Neural progenitor cell (in vitro differentiated cells): ENCODE data around the gene HDGFL2. TPM values are rescaled to one million over a fixed set of nuclear protein-coding genes. Genes with fewer than 3 reads are reported as not detected.

Source experiments
- DNase-seq: peaks from one replicate; pipeline ENCODE4 v3.0.0-alpha.2; 2016; ENCODE audit warnings: low spot score
- H2AFZ ChIP-seq: fragments of 200-600 bp; sonication (generic); replicated peaks from 2 replicates; pipeline ENCODE4 v1.6.1; 2016; ENCODE audit warnings: antibody characterized with exemption
- H3F3A ChIP-seq: fragments of 200-600 bp; sonication (generic); 2 replicates; pipeline ENCODE4 v1.6.1; 2016; ENCODE audit warnings: antibody characterized with exemption, low read depth
- H3K27ac ChIP-seq: fragments of 200-600 bp; sonication (generic); 2 replicates; pipeline ENCODE4 v1.5.1; 2016; ENCODE audit warnings: mild to moderate bottlenecking
- H3K27me3 ChIP-seq: fragments of 200-600 bp; sonication (generic); 2 replicates; pipeline ENCODE4 v1.6.1; 2016; ENCODE audit warnings: mild to moderate bottlenecking, moderate library complexity
- H3K36me3 ChIP-seq: fragments of 200-600 bp; sonication (generic); 2 replicates; pipeline ENCODE4 v1.5.1; 2016
- H3K4me1 ChIP-seq: fragments of 200-600 bp; sonication (generic); 2 replicates; pipeline ENCODE4 v1.6.1; 2016; ENCODE audit warnings: mixed run types
- H3K4me2 ChIP-seq: fragments of 200-600 bp; sonication (generic); 2 replicates; pipeline ENCODE4 v1.6.1; 2016
- H3K4me3 ChIP-seq: fragments of 200-600 bp; sonication (generic); 2 replicates; pipeline ENCODE4 v1.5.1; 2016
- H3K79me2 ChIP-seq: fragments of 200-600 bp; sonication (generic); 2 replicates; pipeline ENCODE4 v1.6.1; 2016; ENCODE audit warnings: low read depth
- H3K9ac ChIP-seq: fragments of 200-600 bp; sonication (generic); 2 replicates; pipeline ENCODE4 v1.6.1; 2016
- H3K9me3 ChIP-seq: fragments of 200-600 bp; sonication (generic); 2 replicates; pipeline ENCODE4 v1.5.1; 2016; ENCODE audit warnings: low read depth
- H4K20me1 ChIP-seq: fragments of 200-600 bp; sonication (generic); 2 replicates; pipeline ENCODE4 v1.6.1; 2016; ENCODE audit warnings: low read depth
- H3K27ac Mint-ChIP-seq: 3 replicates; pipeline ENCODE4 v1.8.0; 2021; ENCODE audit warnings: mixed read lengths
- H3K27me3 Mint-ChIP-seq: 2 replicates; pipeline ENCODE4 v1.8.0; 2022; ENCODE audit warnings: low read depth, mild to moderate bottlenecking, inconsistent platforms, moderate library complexity, mixed read lengths; ENCODE audit not compliant: insufficient read depth
- H3K36me3 Mint-ChIP-seq: 3 replicates; pipeline ENCODE4 v1.8.0; 2021; ENCODE audit warnings: mixed read lengths
- H3K4me1 Mint-ChIP-seq: 3 replicates; pipeline ENCODE4 v1.8.0; 2021; ENCODE audit warnings: mixed read lengths
- H3K4me3 Mint-ChIP-seq: 3 replicates; pipeline ENCODE4 v1.8.0; 2021; ENCODE audit warnings: mild to moderate bottlenecking, moderate library complexity, mixed read lengths
- H3K9me3 Mint-ChIP-seq: 3 replicates; pipeline ENCODE4 v1.8.0; 2020; ENCODE audit warnings: mixed read lengths
- EZH2 ChIP-seq: fragments of 200-600 bp; sonication (generic); IDR thresholded peaks from 2 replicates; pipeline ENCODE4 v1.6.1; 2017; ENCODE audit warnings: antibody characterized with exemption, mild to moderate bottlenecking, moderate library complexity
- EZH2phosphoT487 ChIP-seq: fragments of 200-600 bp; sonication (generic); IDR thresholded peaks from 2 replicates; pipeline ENCODE4 v1.6.1; 2017; ENCODE audit warnings: antibody characterized with exemption
- total RNA-seq: library from RNA; depleted of rRNA; stranded (reverse); fragments of >200 nt; gene quantifications from 2 replicates; pipeline ENCODE4 v1.2.3, GENCODE V29; 2015; ENCODE audit warnings: low replicate concordance
- TF ChIP-seq, protein P1 (sequence below): fragments of 200-600 bp; sonication (generic); IDR thresholded peaks from 2 replicates; pipeline ENCODE4 v1.5.1; 2017; ENCODE audit warnings: antibody characterized with exemption, mild to moderate bottlenecking

The HDGFL2 gene
- total RNA-seq, 1 donor from 2014 or later = 36.0 TPM

DNA sequence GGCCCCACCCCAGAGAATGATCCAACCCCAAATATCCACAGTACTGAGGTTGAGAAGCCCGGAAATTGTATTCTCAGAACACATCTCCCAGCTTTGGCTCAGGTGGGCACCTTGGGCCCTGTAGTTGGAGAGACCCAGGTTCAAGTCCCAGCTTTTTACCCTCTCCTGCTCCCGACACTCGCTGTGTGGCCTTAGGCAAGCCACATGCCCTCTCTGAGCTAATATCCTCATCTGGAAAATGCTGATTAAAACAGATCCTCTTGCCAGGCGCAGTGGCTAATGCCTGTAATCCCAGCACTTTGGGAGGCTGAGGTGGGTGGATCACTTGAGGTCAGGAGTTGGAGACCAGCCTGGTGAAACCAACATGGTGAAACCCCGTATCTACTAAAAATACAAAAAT, 43.6 kb downstream of the HDGFL2 start:
- Mint-ChIP-seq H3K27ac (no peak overlapping the region), H3K36me3 (no peaks in the 10 kb centered on the region), H3K4me3 (no peak overlapping the region), H3K9me3 (peaks cover 3% of the 10 kb centered on the region), H3K27me3 (peaks cover 14% of the 10 kb centered on the region), H3K4me1 (peaks cover 3% of the 10 kb centered on the region)
- no peak overlapping the region for H3K9ac ChIP-seq
- DNase-seq = no peak
- H3K79me2 ChIP-seq = no peaks in the 10 kb centered on the region
- H2AFZ ChIP-seq = no peak overlapping the region
- TF ChIP-seq EZH2 = no peak
- H3K36me3 ChIP-seq = no peaks in the 10 kb centered on the region
- H3K27me3 ChIP-seq = peaks cover 26% of the 10 kb centered on the region
- no peak overlapping the region for H3K4me3 ChIP-seq
- no peak overlapping the region for H3K4me2 ChIP-seq
- H3F3A ChIP-seq = no peaks in the 10 kb centered on the region
- no peaks in the 10 kb centered on the region for H3K9me3 ChIP-seq
- H4K20me1 ChIP-seq = no peaks in the 10 kb centered on the region
- H3K4me1 ChIP-seq = peaks cover 6% of the 10 kb centered on the region
- H3K27ac ChIP-seq = no peak overlapping the region

DNA sequence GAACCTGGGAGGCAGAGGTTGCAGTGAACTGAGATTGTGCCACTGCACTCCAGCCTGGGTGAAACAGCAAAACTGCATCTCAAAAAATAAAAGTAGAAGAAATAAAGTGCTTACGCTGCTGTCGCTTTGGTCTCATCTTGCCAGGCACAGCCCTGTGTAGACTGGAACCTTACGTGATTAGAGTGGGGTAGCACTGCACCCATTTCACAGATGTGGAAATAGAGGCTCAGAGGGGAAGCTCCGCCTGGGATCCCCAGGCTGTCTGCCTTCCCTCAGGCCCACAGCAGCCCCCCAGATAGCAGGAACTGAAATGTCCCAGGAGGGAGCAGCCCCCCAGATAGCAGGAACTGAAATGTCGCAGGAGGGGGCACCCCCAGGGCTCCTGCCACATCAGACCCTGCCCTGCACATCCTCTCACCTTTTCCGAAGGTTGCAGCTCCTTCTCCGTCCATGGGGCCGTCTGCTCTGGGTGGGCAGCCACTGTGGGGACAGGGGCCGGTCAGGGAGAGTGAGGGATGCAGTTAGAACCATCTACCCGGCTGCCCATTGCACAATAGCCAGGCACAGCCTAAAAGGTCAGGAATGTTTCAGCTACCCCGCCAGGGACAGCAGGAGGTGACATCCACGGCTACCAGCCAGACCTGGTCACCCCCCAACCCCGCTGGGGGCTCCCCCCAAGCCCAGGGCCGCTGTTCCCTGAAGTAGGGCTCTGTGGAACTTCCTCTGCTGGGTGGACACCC, 44.3 kb downstream of the HDGFL2 start:
- H3K27ac ChIP-seq = no peak overlapping the region
- H3K27me3 Mint-ChIP-seq = peaks cover 16% of the 10 kb centered on the region
- no peak overlapping the region for H3K4me2 ChIP-seq
- H3K36me3 ChIP-seq = no peaks in the 10 kb centered on the region
- no peak overlapping the region for H3K4me3 ChIP-seq
- H4K20me1 ChIP-seq = no peaks in the 10 kb centered on the region
- peaks cover 3% of the 10 kb centered on the region for H3K4me1 Mint-ChIP-seq
- no peak overlapping the region for H3K9ac ChIP-seq
- H3K4me3 Mint-ChIP-seq = no peak overlapping the region
- H3K36me3 Mint-ChIP-seq = no peaks in the 10 kb centered on the region
- H3K9me3 Mint-ChIP-seq = peaks cover 3% of the 10 kb centered on the region
- H3K4me1 ChIP-seq = peaks cover 6% of the 10 kb centered on the region
- H3K9me3 ChIP-seq = no peaks in the 10 kb centered on the region
- DNase-seq = no peak
- no peak for TF ChIP-seq EZH2
- TF ChIP-seq EZH2phosphoT487 = no peak
- TF ChIP-seq, protein P1, sequence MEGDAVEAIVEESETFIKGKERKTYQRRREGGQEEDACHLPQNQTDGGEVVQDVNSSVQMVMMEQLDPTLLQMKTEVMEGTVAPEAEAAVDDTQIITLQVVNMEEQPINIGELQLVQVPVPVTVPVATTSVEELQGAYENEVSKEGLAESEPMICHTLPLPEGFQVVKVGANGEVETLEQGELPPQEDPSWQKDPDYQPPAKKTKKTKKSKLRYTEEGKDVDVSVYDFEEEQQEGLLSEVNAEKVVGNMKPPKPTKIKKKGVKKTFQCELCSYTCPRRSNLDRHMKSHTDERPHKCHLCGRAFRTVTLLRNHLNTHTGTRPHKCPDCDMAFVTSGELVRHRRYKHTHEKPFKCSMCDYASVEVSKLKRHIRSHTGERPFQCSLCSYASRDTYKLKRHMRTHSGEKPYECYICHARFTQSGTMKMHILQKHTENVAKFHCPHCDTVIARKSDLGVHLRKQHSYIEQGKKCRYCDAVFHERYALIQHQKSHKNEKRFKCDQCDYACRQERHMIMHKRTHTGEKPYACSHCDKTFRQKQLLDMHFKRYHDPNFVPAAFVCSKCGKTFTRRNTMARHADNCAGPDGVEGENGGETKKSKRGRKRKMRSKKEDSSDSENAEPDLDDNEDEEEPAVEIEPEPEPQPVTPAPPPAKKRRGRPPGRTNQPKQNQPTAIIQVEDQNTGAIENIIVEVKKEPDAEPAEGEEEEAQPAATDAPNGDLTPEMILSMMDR = no peak
- no peaks in the 10 kb centered on the region for H3K79me2 ChIP-seq
- H3K27ac Mint-ChIP-seq = no peak overlapping the region
- no peak overlapping the region for H2AFZ ChIP-seq
- peaks cover 28% of the 10 kb centered on the region for H3K27me3 ChIP-seq
- no peaks in the 10 kb centered on the region for H3F3A ChIP-seq

DNA sequence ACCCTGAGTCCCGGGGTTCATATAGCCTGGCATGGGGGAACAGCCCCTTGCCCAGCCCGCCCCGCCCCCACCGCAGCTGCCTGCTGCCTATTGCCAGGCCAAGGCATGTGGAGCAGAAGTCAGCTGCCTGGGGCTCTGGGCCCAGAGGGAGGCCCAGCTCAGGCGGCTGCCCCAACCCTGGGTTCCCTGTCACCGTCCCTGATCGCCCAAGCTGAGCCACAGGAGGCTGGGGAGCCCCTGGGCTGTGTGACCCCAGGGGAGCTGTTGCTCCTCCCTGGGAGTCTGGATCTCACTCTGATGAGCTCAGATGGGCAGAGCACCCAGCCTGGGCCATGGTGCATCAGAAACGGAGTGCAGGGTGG, 44.8 kb downstream of the HDGFL2 start:
- H3K4me1 ChIP-seq = peaks cover 6% of the 10 kb centered on the region
- H3K4me3 ChIP-seq = no peak overlapping the region
- TF ChIP-seq, protein P1 = no peak
- TF ChIP-seq EZH2 (no peak), EZH2phosphoT487 (no peak)
- Mint-ChIP-seq H3K4me1 (peaks cover 3% of the 10 kb centered on the region), H3K27me3 (peaks cover 17% of the 10 kb centered on the region), H3K4me3 (no peak overlapping the region), H3K27ac (no peak overlapping the region), H3K9me3 (peaks cover 3% of the 10 kb centered on the region), H3K36me3 (no peaks in the 10 kb centered on the region)
- H3F3A ChIP-seq = no peaks in the 10 kb centered on the region
- H3K27ac ChIP-seq = no peak overlapping the region
- H3K9ac ChIP-seq = no peak overlapping the region
- no peaks in the 10 kb centered on the region for H3K79me2 ChIP-seq
- no peak overlapping the region for H2AFZ ChIP-seq
- peaks cover 32% of the 10 kb centered on the region for H3K27me3 ChIP-seq
- H3K4me2 ChIP-seq = no peak overlapping the region
- H3K36me3 ChIP-seq = no peaks in the 10 kb centered on the region
- DNase-seq = no peak
- H3K9me3 ChIP-seq = no peaks in the 10 kb centered on the region
- no peaks in the 10 kb centered on the region for H4K20me1 ChIP-seq

DNA sequence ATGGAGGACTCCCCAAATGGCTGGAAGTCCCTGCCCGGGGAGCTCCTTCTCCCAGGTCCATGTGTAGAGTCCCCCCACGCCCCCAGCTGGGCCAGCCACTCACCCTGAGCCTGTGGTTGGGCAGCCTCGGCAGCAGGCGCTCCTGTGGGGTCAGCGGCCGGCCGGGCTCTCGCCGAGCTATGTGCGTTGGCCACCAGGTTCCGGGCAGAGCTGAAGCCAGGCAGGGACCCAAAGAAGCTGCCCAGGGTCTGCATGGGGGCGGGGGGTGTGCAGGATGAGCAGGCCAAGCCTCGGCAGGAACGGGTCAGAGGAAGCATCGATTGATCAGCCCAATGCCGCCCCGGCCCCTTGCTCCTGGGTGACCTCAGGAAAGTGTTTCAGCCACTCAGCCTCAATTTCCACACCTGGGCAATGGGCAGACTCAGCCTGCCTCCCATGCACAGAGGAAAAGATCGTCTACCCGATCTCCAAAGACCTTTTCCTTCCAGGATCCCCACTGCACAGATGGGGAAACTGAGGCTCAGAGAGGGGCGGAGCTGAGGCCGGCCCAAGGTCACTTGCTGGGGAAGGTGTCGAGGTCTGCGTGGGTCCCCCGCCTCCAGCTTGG, 45.5 kb downstream of the HDGFL2 start:
- H3K27ac Mint-ChIP-seq = no peak overlapping the region
- H3K79me2 ChIP-seq = no peaks in the 10 kb centered on the region
- H3K9me3 ChIP-seq = no peaks in the 10 kb centered on the region
- peaks cover 2% of the 10 kb centered on the region for H4K20me1 ChIP-seq
- H2AFZ ChIP-seq = no peak overlapping the region
- H3K4me1 ChIP-seq = peaks cover 6% of the 10 kb centered on the region
- H3K27me3 Mint-ChIP-seq = peaks cover 18% of the 10 kb centered on the region
- peaks cover 25% of the 10 kb centered on the region for H3K27me3 ChIP-seq
- H3K36me3 Mint-ChIP-seq = no peaks in the 10 kb centered on the region
- TF ChIP-seq EZH2 (no peak), EZH2phosphoT487 (no peak)
- TF ChIP-seq, protein P1 = no peak
- H3K4me1 Mint-ChIP-seq = peaks cover 3% of the 10 kb centered on the region
- H3K4me3 Mint-ChIP-seq = no peak overlapping the region
- no peak overlapping the region for H3K4me3 ChIP-seq
- H3K9me3 Mint-ChIP-seq = peaks cover 3% of the 10 kb centered on the region
- H3K27ac ChIP-seq = no peak overlapping the region
- H3F3A ChIP-seq = no peaks in the 10 kb centered on the region
- H3K4me2 ChIP-seq = no peak overlapping the region
- H3K9ac ChIP-seq = no peak overlapping the region
- H3K36me3 ChIP-seq = no peaks in the 10 kb centered on the region
- no peak for DNase-seq
